ENCODE measurements around the gene TNIP1.

Gene TNIP1

DNA sequence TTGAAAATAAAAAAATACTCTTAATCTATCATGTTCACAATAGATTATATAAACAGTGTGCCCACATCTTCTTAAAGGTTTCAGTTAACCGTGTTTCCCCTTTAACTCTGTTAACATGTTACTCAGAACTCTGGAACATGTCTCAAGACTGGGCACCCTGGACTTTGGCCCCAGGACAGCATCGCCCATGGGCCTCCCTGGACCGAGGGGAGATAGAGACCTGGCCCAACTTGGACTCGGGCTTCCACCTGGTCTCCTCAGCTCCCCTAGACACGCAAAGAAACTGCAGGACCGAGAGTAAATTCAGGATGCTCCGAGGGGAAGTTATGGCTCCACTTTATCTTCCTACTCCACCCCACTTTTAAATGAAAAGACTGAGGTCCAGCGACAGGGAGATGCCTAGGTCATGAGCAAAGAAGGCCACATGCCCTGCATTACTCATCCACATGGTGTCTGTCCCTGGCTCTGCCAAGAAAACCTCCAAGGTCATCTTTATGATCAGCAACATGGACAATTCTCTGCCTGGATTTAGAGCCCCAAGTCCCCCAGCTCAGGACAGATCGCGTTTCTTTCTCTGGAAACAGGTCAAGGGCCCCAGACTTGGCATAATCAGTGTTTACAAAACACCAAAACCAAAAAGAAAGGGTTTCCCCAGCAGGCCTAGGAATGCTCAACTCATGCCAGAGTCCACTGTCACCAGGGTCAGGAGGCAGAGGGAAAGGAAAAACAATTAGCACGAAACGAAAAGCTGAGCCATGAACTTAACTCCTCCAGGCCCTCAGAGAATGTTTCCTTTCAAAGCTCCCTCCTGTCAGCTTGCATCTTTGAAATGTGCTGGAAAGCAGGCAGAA lies 43.0 kb downstream of the TNIP1 start:
- Histone ChIP-seq H3K27ac (no peak overlapping the region), H3K36me3 (peaks cover 99% of the 10 kb centered on the region), H3K4me1 (no peaks in the 10 kb centered on the region)

DNA sequence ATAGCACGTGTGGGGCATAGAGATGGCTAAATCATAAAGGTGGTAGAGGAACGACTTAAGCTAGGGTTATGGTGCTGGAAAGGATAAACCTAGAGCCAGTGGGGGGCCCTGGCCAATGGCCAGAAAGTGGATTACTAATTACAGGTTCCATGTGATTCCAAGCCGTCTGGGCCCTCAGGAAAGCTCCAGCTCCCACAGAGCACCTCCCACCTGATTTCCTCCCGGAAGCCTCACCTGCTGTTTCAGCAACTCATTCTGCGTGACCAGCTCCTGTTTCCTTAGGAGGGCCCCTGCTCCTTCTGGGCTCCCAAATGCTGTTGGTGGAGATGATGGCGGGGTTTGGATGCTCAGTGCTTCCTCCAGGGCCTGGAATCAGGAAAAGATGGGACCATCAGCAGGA lies 44.3 kb downstream of the TNIP1 start:
- Histone ChIP-seq H4K20me1 (peaks cover 6% of the 10 kb centered on the region; the same call in 1 of the 2 replicates), H3K27ac (no peak overlapping the region), H3K36me3 (peaks cover 99% of the 10 kb centered on the region), H3K9me3 (no peaks in the 10 kb centered on the region), H3K4me2 (no peak overlapping the region), H3K4me1 (no peaks in the 10 kb centered on the region), H3K27me3 (no peaks in the 10 kb centered on the region), H3K4me3 (no peak overlapping the region), H3K9ac (no peak overlapping the region)
- no peak for TF ChIP-seq Cebpa-rat (IDR thresholded peaks at IDR 0.05)

More for the DNA sequence above, 43.0 kb downstream of the TNIP1 start:
- Histone ChIP-seq H3K9me3 (no peaks in the 10 kb centered on the region), H4K20me1 (peaks cover 6% of the 10 kb centered on the region; the same call in 1 of the 2 replicates), H3K4me2 (no peak overlapping the region), H3K27me3 (no peaks in the 10 kb centered on the region), H3K9ac (no peak overlapping the region), H3K4me3 (no peak overlapping the region)
- no peak for TF ChIP-seq Cebpa-rat (IDR thresholded peaks at IDR 0.05)

DNA sequence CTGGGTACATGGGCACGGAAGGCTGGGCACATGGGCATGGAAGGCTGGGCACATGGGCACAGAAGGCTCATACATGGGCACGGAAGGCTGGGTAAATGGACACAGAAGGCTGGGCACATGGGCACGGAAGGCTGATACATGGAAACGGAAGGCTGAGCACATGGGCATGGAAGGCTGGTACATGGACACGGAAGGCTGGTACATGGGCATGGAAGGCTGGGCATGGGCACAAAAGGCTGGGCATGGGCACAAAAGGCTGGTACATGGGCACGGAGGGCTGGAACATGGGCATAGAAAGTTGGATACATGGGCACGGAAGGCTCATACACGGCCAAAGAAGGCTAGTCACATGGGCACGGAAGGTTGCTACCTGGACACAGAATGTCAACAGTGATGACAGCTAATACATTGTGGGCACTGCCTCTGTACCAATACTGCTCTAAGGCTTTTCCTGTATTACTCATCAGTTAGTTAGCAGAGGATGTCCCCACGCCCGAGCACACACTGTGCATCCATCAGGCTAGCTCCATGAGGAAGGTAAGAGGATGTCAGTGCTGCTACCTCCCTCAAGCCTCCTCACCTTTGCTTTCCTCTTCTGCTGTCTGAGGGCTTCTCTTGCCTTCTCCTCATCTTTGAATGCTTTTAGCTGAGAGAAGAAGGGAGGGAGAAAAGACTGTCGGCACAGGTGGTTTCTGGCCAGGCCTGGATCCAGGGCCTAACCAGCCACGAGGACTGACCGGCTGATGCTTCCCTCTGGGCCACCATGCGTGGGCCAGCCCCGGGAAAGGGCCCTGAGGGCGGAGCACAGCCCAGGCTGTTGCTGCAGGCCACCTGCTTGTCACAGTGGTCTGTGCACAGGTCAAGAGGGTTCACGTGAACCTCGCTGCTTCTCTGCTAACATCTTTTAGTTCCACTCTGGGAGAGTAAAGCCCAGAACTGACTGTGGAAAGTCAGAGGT lies 46.1 kb downstream of the TNIP1 start:
- Histone ChIP-seq H3K9ac (no peak overlapping the region), H3K4me2 (no peak overlapping the region), H3K27me3 (no peaks in the 10 kb centered on the region), H4K20me1 (no peaks in the 10 kb centered on the region), H3K9me3 (no peaks in the 10 kb centered on the region), H3K27ac (no peak overlapping the region), H3K4me3 (no peak overlapping the region), H3K4me1 (no peaks in the 10 kb centered on the region), H3K36me3 (peaks cover 99% of the 10 kb centered on the region)
- TF ChIP-seq Cebpa-rat (IDR thresholded peaks at IDR 0.05) = no peak

DNA sequence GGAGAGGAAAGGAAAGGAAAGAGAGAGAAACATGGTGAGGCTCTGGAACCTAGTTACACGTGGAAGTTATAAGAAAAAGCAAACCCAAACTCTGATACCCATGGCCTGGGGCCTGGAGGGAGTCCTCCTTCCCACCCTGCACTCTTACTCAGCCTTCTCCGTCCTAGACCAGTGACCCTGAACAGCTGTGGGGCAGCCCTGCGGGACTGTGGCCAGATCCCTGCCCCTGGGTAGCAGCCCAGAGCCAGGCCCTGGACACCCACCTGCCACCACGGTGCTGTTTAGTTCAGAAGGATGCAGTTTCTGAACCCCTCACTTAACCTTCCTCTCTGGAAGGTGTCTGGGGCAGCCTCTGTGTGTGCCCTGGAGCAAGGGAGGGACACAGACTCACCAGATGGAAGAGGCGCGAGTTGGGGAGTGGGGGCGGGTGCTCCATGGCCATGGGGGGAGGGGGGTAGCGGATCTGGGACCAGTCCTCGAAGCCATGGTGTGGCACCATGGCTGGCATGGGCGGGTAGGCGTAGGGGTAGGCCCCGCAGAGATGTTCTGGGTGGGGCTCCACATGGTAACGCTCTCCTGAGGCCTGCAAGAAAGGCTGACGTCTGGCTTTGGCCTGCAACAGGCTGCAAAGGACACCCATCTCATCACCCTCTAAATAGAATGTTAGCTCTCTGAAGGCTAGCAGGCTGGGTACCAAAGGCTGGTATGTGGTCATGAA lies 47.5 kb downstream of the TNIP1 start:
- Histone ChIP-seq H3K4me2 (no peak overlapping the region), H3K27ac (no peak overlapping the region), H3K9me3 (no peaks in the 10 kb centered on the region), H4K20me1 (no peaks in the 10 kb centered on the region), H3K4me3 (no peak overlapping the region), H3K4me1 (no peaks in the 10 kb centered on the region), H3K27me3 (no peaks in the 10 kb centered on the region), H3K9ac (no peak overlapping the region), H3K36me3 (peaks cover 99% of the 10 kb centered on the region)
- no peak for TF ChIP-seq Cebpa-rat (IDR thresholded peaks at IDR 0.05)

DNA sequence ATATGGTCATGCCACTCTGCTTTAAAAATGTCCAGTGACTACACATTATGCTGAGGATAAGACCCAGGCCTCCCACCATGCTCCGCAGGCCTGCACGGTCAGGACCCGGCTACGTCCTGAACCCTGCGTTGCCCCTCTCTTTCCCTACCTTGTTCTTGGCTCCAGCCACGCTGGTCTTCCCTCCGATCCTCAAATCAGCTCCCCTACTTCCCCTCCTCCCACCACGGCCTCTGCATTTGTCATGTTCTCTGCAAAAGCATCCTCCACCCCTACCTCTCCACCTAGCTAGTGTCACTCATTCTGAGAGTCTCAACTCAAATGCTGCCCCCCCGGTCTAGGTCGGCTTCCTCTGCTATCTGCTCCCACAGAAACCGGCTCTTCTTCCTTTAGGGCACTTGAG lies 49.3 kb downstream of the TNIP1 start:
- no peak overlapping the region for H3K9ac ChIP-seq
- no peaks in the 10 kb centered on the region for H3K9me3 ChIP-seq
- no peaks in the 10 kb centered on the region for H3K4me1 ChIP-seq
- no peak overlapping the region for H3K4me2 ChIP-seq
- H3K4me3 ChIP-seq = no peak overlapping the region
- H3K36me3 ChIP-seq = peaks cover 99% of the 10 kb centered on the region
- TF ChIP-seq Cebpa-rat (IDR thresholded peaks at IDR 0.05) = no peak
- no peaks in the 10 kb centered on the region for H4K20me1 ChIP-seq
- no peak overlapping the region for H3K27ac ChIP-seq
- H3K27me3 ChIP-seq = no peaks in the 10 kb centered on the region

DNA sequence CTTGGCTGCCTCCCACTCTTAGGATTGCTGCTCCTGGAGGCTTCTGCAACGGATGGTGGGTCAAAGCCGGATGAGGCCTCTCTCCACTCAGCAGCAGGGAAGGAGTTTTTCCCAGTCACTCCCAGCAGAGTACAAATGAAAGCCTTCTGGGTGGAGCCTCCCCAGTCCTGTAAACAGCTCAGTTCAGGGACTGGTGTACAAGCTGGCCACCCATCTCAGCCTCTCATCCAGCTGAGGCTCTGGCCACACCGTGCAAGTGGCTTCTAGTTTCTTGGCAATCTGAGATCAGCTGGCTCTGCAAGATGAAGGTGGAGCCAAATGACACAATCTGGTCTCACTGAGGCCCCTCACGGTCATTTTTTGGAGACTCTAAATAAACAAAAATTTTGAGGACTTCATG lies 50.5 kb downstream of the TNIP1 start:
- H3K9ac ChIP-seq = no peak overlapping the region
- H3K4me1 ChIP-seq = no peaks in the 10 kb centered on the region
- H3K4me3 ChIP-seq = no peak overlapping the region
- no peak overlapping the region for H3K4me2 ChIP-seq
- H4K20me1 ChIP-seq = no peaks in the 10 kb centered on the region
- no peaks in the 10 kb centered on the region for H3K27me3 ChIP-seq
- H3K36me3 ChIP-seq = peaks cover 99% of the 10 kb centered on the region
- no peaks in the 10 kb centered on the region for H3K9me3 ChIP-seq
- no peak for TF ChIP-seq Cebpa-rat (IDR thresholded peaks at IDR 0.05)
- no peak overlapping the region for H3K27ac ChIP-seq

DNA sequence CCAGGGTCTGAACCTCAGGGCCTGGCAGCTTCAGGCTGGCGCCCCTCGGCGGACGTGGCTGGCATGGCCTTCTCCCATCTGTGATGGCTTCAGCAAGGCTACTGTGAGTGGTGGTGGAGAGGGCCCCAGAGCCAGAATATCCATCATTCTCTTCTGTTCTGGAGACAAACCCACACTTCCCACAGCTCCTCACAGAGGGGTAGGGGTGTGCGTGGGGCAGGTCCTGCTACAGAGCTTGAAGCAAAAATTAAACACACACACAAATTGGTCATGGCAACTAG lies 50.8 kb downstream of the TNIP1 start:
- no peaks in the 10 kb centered on the region for H3K27me3 ChIP-seq
- H3K36me3 ChIP-seq = peaks cover 98% of the 10 kb centered on the region
- H3K9me3 ChIP-seq = no peaks in the 10 kb centered on the region
- no peaks in the 10 kb centered on the region for H3K4me1 ChIP-seq
- no peak for TF ChIP-seq Cebpa-rat (IDR thresholded peaks at IDR 0.05)
- no peak overlapping the region for H3K9ac ChIP-seq
- H3K27ac ChIP-seq = no peak overlapping the region
- no peaks in the 10 kb centered on the region for H4K20me1 ChIP-seq
- no peak overlapping the region for H3K4me2 ChIP-seq
- H3K4me3 ChIP-seq = no peak overlapping the region

DNA sequence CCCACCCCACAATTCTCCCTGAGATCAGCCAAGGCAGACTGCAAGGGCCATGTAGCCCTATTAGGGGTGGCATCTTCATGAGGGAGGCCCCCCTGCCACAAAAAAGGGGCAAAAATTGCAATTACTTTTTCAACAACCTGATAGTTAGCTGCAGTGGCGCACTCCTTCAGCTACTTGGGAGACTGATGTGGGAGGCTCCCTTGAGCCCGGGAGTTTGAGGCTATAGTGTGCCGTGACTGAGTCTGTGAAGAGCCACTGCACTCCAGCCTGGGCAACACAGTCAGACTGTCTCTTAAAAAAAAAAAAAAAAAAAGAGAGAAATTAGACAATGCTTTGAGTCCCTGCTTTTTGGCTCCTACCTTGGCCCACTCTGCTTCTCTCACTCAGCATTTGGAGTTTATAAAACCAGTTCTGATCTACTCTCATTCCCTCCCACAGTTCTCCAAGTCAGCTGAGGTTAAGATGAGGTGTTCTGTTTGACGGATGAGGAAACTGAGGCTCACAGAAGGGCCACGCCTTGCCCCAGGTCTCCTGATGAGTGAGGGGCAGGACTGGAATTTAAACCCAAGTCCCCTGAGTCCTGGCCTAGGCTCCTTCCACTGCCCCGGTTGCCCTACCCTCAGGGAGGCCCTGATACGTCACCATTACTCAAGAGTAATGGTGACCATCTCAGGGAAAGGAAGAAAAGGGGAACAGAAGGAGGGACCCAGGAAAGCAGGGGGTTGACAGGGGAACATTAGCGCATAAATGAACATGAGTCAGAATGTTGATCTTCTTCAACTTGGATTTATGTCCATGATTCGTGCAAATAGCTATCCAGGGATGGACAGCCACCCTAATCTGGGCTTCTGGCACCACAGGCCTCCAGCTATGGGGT lies 51.4 kb downstream of the TNIP1 start:
- H3K36me3 ChIP-seq = peaks cover 96% of the 10 kb centered on the region

DNA sequence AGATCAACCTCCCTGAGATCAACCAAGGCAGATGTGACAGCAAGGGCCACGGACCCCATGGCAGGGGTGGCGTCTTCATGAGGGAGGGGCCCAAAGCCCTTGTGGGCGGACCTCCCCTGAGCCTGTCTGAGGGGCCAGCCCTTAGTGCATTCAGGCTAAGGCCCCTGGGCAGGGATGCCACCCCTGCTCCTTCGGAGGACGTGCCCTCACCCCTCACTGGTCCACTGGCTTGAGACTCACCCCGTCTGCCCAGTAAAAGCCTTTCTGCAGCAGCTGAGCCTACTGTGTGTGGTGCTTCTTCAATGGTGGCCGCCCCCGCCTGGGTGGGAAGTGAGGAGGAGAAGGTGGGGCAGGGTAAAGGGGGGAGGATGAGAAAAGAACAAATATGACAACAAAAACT lies 52.1 kb downstream of the TNIP1 start:
- TF ChIP-seq Cebpa-rat (IDR thresholded peaks at IDR 0.05) = no peak
- no peak overlapping the region for H3K27ac ChIP-seq
- H3K36me3 ChIP-seq = peaks cover 93% of the 10 kb centered on the region
- H4K20me1 ChIP-seq = no peaks in the 10 kb centered on the region
- no peak overlapping the region for H3K9ac ChIP-seq
- no peaks in the 10 kb centered on the region for H3K4me1 ChIP-seq
- no peak overlapping the region for H3K4me2 ChIP-seq
- no peaks in the 10 kb centered on the region for H3K9me3 ChIP-seq
- no peak overlapping the region for H3K4me3 ChIP-seq
- H3K27me3 ChIP-seq = no peaks in the 10 kb centered on the region

More for the DNA sequence above, 51.4 kb downstream of the TNIP1 start:
- Histone ChIP-seq H3K27me3 (no peaks in the 10 kb centered on the region), H3K9me3 (no peaks in the 10 kb centered on the region), H3K27ac (no peak overlapping the region), H3K9ac (no peak overlapping the region), H3K4me2 (no peak overlapping the region), H3K4me3 (no peak overlapping the region), H3K4me1 (no peaks in the 10 kb centered on the region), H4K20me1 (no peaks in the 10 kb centered on the region)
- no peak for TF ChIP-seq Cebpa-rat (IDR thresholded peaks at IDR 0.05)
